HFFc6 (cell line): Measurements from ENCODE around the gene ZNF79. TPM values are rescaled to one million over a fixed set of nuclear protein-coding genes. Genes with fewer than 3 reads are reported as not detected.

ENCODE experiments used
- DNase-seq: peaks from one replicate; pipeline ENCODE4 v3.0.0-alpha.2; 2018
- H3K27ac Mint-ChIP-seq: 2 replicates; pipeline ENCODE4 v1.8.0; 2020; ENCODE audit warnings: mild to moderate bottlenecking, mixed read lengths
- H3K27me3 Mint-ChIP-seq: 2 replicates; pipeline ENCODE4 v1.8.0; 2021; ENCODE audit warnings: mild to moderate bottlenecking, moderate library complexity, mixed read lengths; ENCODE audit not compliant: insufficient read depth
- H3K36me3 Mint-ChIP-seq: 2 replicates; pipeline ENCODE4 v1.8.0; 2021; ENCODE audit warnings: low read depth, mixed read lengths
- H3K4me1 Mint-ChIP-seq: 2 replicates; pipeline ENCODE4 v1.8.0; 2020; ENCODE audit warnings: low read depth, mixed read lengths
- H3K4me3 Mint-ChIP-seq: 2 replicates; pipeline ENCODE4 v1.8.0; 2020; ENCODE audit warnings: mild to moderate bottlenecking, moderate library complexity, mixed read lengths
- H3K9me3 Mint-ChIP-seq: 2 replicates; pipeline ENCODE4 v1.8.0; 2020; ENCODE audit warnings: mild to moderate bottlenecking, mixed read lengths
- CTCF ChIP-seq: fragments of 200-600 bp; sonication (generic); IDR thresholded peaks from 2 replicates; pipeline ENCODE4 v1.5.0; 2021; ENCODE audit warnings: antibody characterized with exemption, mild to moderate bottlenecking
- total RNA-seq, 6 experiments: library from RNA; stranded (reverse); fragmentation: NEBNext Ultra II Directional; extraction: Animal tissue kit (Norgen Biotek cat#: 25700); gene quantifications; 2 replicates in 1 of 6; 3 replicates in 5 of 6; pipeline ENCODE4 v1.2.3, GENCODE V29; 2021

Gene ZNF79
- total RNA-seq, 6 experiments from 2014 or later, result 6.7 to 8.5 (median 7.6) TPM

- Mint-ChIP-seq H3K4me1 (peaks cover 45% of the 10 kb centered on the region), H3K27me3 (no peaks in the 10 kb centered on the region), H3K9me3 (no peaks in the 10 kb centered on the region), H3K36me3 (peaks cover 12% of the 10 kb centered on the region), H3K27ac (no peak overlapping the region), H3K4me3 (peak overlapping the region; percentile 99)
- TF ChIP-seq CTCF, result no peak
- DNase-seq, result no peak
These were observed 1.9 kb upstream of the ZNF79 start for GRCh38 chr9:127422133-127422782.

GRCh38 chr9:127422787-127423186, 1.4 kb upstream of the ZNF79 start:
- Mint-ChIP-seq H3K9me3 (no peaks in the 10 kb centered on the region), H3K4me1 (peaks cover 39% of the 10 kb centered on the region), H3K36me3 (peaks cover 12% of the 10 kb centered on the region), H3K4me3 (peak overlapping the region; percentile 99), H3K27me3 (no peaks in the 10 kb centered on the region), H3K27ac (peak overlapping the region; percentile 91)
- DNase-seq, result no peak
- TF ChIP-seq CTCF, result no peak

- Mint-ChIP-seq H3K4me3 (peak overlapping the region; percentile 99), H3K27ac (peak overlapping the region; percentile 91), H3K36me3 (peaks cover 12% of the 10 kb centered on the region), H3K9me3 (no peaks in the 10 kb centered on the region), H3K27me3 (no peaks in the 10 kb centered on the region), H3K4me1 (peaks cover 37% of the 10 kb centered on the region)
- no peak for DNase-seq
- TF ChIP-seq CTCF, result no peak
These were observed 677 bp upstream of the ZNF79 start for GRCh38 chr9:127423476-127423933.

- Mint-ChIP-seq H3K4me3 (peak overlapping the region; percentile 99), H3K27ac (peak overlapping the region; percentile 91), H3K36me3 (peaks cover 12% of the 10 kb centered on the region), H3K4me1 (peaks cover 37% of the 10 kb centered on the region), H3K9me3 (no peaks in the 10 kb centered on the region), H3K27me3 (no peaks in the 10 kb centered on the region)
- TF ChIP-seq CTCF, result no peak
- no peak for DNase-seq
These were observed 456 bp downstream of the ZNF79 start for GRCh38 chr9:127424676-127424999.

- H3K9me3 Mint-ChIP-seq, result no peaks in the 10 kb centered on the region
- no peak for DNase-seq
- TF ChIP-seq CTCF, result no peak
- peaks cover 37% of the 10 kb centered on the region for H3K4me1 Mint-ChIP-seq
- H3K36me3 Mint-ChIP-seq, result peaks cover 27% of the 10 kb centered on the region
- H3K27ac Mint-ChIP-seq, result no peak overlapping the region; the same call in 1 of the 2 replicates
- peak overlapping the region; percentile 44 for H3K4me3 Mint-ChIP-seq
- no peaks in the 10 kb centered on the region for H3K27me3 Mint-ChIP-seq
These were observed 2.6 kb downstream of the ZNF79 start for GRCh38 chr9:127426756-127427155.
